GM19372 (cell line): Measurements from ENCODE around the gene WDR12.
"Not testable (repeated sequence)": the region's sequence is repeated elsewhere in the genome, so short reads cannot be mapped to it uniquely, and the experiment has no call there.

Source experiments
- ATAC-seq: cut with Tn5 transposase; IDR thresholded peaks from one replicate; pipeline ENCODE4 v1.9.1; 2021; ENCODE audit warnings: mild to moderate bottlenecking, low read depth, moderate library complexity; ENCODE audit not compliant: unreplicated experiment

WDR12 gene

GRCh38 chr2:202905507-202905906, 6.0 kb downstream of the WDR12 start:
- ATAC-seq = not testable (repeated sequence)

GRCh38 chr2:202885190-202885589, 26.3 kb downstream of the WDR12 start:
- ATAC-seq = no peak

- ATAC-seq = no peak
These were observed 27.3 kb downstream of the WDR12 start for GRCh38 chr2:202883987-202884675.

- no peak for ATAC-seq
These were observed 29.9 kb downstream of the WDR12 start for GRCh38 chr2:202881570-202881969.

- no peak for ATAC-seq
These were observed 33.8 kb downstream of the WDR12 start for GRCh38 chr2:202877699-202878098.

- ATAC-seq = peak; percentile 44
These were observed 40.0 kb downstream of the WDR12 start, which contains the start of gene ICA1L for GRCh38 chr2:202871300-202872141. Gene ICA1L, minus strand, starts transcription at chr2:202871766. Its CDS starts 42,757 bp downstream, at chr2:202829009.

GRCh38 chr2:202870431-202871299, 40.8 kb downstream of the WDR12 start:
- ATAC-seq = peak; percentile 64

GRCh38 chr2:202861987-202862386, 49.5 kb downstream of the WDR12 start:
- no peak for ATAC-seq

GRCh38 chr2:202858601-202859000, 52.9 kb downstream of the WDR12 start:
- ATAC-seq = no peak

- ATAC-seq = not testable (repeated sequence)
These were observed 62.1 kb downstream of the WDR12 start for GRCh38 chr2:202849343-202849742.

- ATAC-seq = no peak
These were observed 62.7 kb downstream of the WDR12 start for GRCh38 chr2:202848813-202849212.

GRCh38 chr2:202847693-202848524, 63.6 kb downstream of the WDR12 start:
- peak; percentile 64 for ATAC-seq

- no peak for ATAC-seq
These were observed 66.8 kb downstream of the WDR12 start for GRCh38 chr2:202844656-202845055.

GRCh38 chr2:202842690-202843089, 68.8 kb downstream of the WDR12 start:
- no peak for ATAC-seq

GRCh38 chr2:202841090-202841867, 70.2 kb downstream of the WDR12 start:
- ATAC-seq = no peak

GRCh38 chr2:202831242-202832220, 79.9 kb downstream of the WDR12 start:
- ATAC-seq = peak; percentile 64

GRCh38 chr2:202824901-202825300, 86.6 kb downstream of the WDR12 start:
- ATAC-seq = no peak
